Neural progenitor cell (in vitro differentiated cells): Measurements from ENCODE around the gene SLC19A1. TPM values are rescaled to one million over a fixed set of nuclear protein-coding genes. Genes with fewer than 3 reads are reported as not detected.

Experiments used
- DNase-seq: peaks from one replicate; pipeline ENCODE4 v3.0.0-alpha.2; 2016; ENCODE audit warnings: low spot score
- H2AFZ ChIP-seq: fragments of 200-600 bp; sonication (generic); replicated peaks from 2 replicates; pipeline ENCODE4 v1.6.1; 2016; ENCODE audit warnings: antibody characterized with exemption
- H3F3A ChIP-seq: fragments of 200-600 bp; sonication (generic); 2 replicates; pipeline ENCODE4 v1.6.1; 2016; ENCODE audit warnings: antibody characterized with exemption, low read depth
- H3K27ac ChIP-seq: fragments of 200-600 bp; sonication (generic); 2 replicates; pipeline ENCODE4 v1.5.1; 2016; ENCODE audit warnings: mild to moderate bottlenecking
- H3K27me3 ChIP-seq: fragments of 200-600 bp; sonication (generic); 2 replicates; pipeline ENCODE4 v1.6.1; 2016; ENCODE audit warnings: mild to moderate bottlenecking, moderate library complexity
- H3K36me3 ChIP-seq: fragments of 200-600 bp; sonication (generic); 2 replicates; pipeline ENCODE4 v1.5.1; 2016
- H3K4me1 ChIP-seq: fragments of 200-600 bp; sonication (generic); 2 replicates; pipeline ENCODE4 v1.6.1; 2016; ENCODE audit warnings: mixed run types
- H3K4me2 ChIP-seq: fragments of 200-600 bp; sonication (generic); 2 replicates; pipeline ENCODE4 v1.6.1; 2016
- H3K4me3 ChIP-seq: fragments of 200-600 bp; sonication (generic); 2 replicates; pipeline ENCODE4 v1.5.1; 2016
- H3K79me2 ChIP-seq: fragments of 200-600 bp; sonication (generic); 2 replicates; pipeline ENCODE4 v1.6.1; 2016; ENCODE audit warnings: low read depth
- H3K9ac ChIP-seq: fragments of 200-600 bp; sonication (generic); 2 replicates; pipeline ENCODE4 v1.6.1; 2016
- H3K9me3 ChIP-seq: fragments of 200-600 bp; sonication (generic); 2 replicates; pipeline ENCODE4 v1.5.1; 2016; ENCODE audit warnings: low read depth
- H4K20me1 ChIP-seq: fragments of 200-600 bp; sonication (generic); 2 replicates; pipeline ENCODE4 v1.6.1; 2016; ENCODE audit warnings: low read depth
- H3K27ac Mint-ChIP-seq: 3 replicates; pipeline ENCODE4 v1.8.0; 2021; ENCODE audit warnings: mixed read lengths
- H3K27me3 Mint-ChIP-seq: 2 replicates; pipeline ENCODE4 v1.8.0; 2022; ENCODE audit warnings: low read depth, mild to moderate bottlenecking, inconsistent platforms, moderate library complexity, mixed read lengths; ENCODE audit not compliant: insufficient read depth
- H3K36me3 Mint-ChIP-seq: 3 replicates; pipeline ENCODE4 v1.8.0; 2021; ENCODE audit warnings: mixed read lengths
- H3K4me1 Mint-ChIP-seq: 3 replicates; pipeline ENCODE4 v1.8.0; 2021; ENCODE audit warnings: mixed read lengths
- H3K4me3 Mint-ChIP-seq: 3 replicates; pipeline ENCODE4 v1.8.0; 2021; ENCODE audit warnings: mild to moderate bottlenecking, moderate library complexity, mixed read lengths
- H3K9me3 Mint-ChIP-seq: 3 replicates; pipeline ENCODE4 v1.8.0; 2020; ENCODE audit warnings: mixed read lengths
- CTCF ChIP-seq: fragments of 200-600 bp; sonication (generic); IDR thresholded peaks from 2 replicates; pipeline ENCODE4 v1.5.1; 2017; ENCODE audit warnings: antibody characterized with exemption, mild to moderate bottlenecking
- EZH2 ChIP-seq: fragments of 200-600 bp; sonication (generic); IDR thresholded peaks from 2 replicates; pipeline ENCODE4 v1.6.1; 2017; ENCODE audit warnings: antibody characterized with exemption, mild to moderate bottlenecking, moderate library complexity
- EZH2phosphoT487 ChIP-seq: fragments of 200-600 bp; sonication (generic); IDR thresholded peaks from 2 replicates; pipeline ENCODE4 v1.6.1; 2017; ENCODE audit warnings: antibody characterized with exemption
- total RNA-seq: library from RNA; depleted of rRNA; stranded (reverse); fragments of >200 nt; gene quantifications from 2 replicates; pipeline ENCODE4 v1.2.3, GENCODE V29; 2015; ENCODE audit warnings: low replicate concordance

Gene SLC19A1
- total RNA-seq, 1 donor from 2014 or later: 7.7 TPM

- H3K27ac ChIP-seq: no peak overlapping the region
- no peaks in the 10 kb centered on the region for H3F3A ChIP-seq
- Mint-ChIP-seq H3K4me3 (no peak overlapping the region), H3K27ac (no peak overlapping the region), H3K27me3 (peaks cover 2% of the 10 kb centered on the region), H3K9me3 (no peaks in the 10 kb centered on the region), H3K36me3 (peaks cover 6% of the 10 kb centered on the region), H3K4me1 (no peaks in the 10 kb centered on the region)
- no peaks in the 10 kb centered on the region for H3K9me3 ChIP-seq
- H3K9ac ChIP-seq: no peak overlapping the region
- TF ChIP-seq EZH2 (no peak), EZH2phosphoT487 (no peak), CTCF (no peak)
- H3K36me3 ChIP-seq: no peaks in the 10 kb centered on the region
- H3K4me2 ChIP-seq: no peak overlapping the region
- no peak overlapping the region for H3K4me3 ChIP-seq
- H4K20me1 ChIP-seq: peaks cover 1% of the 10 kb centered on the region
- no peaks in the 10 kb centered on the region for H3K27me3 ChIP-seq
- H2AFZ ChIP-seq: no peak overlapping the region
- DNase-seq: no peak
- peaks cover 3% of the 10 kb centered on the region for H3K4me1 ChIP-seq
- H3K79me2 ChIP-seq: no peaks in the 10 kb centered on the region
Measured at GRCh38 chr21:45494135-45494850, 47.9 kb downstream of the SLC19A1 start.

- Histone ChIP-seq H3F3A (peaks cover under 1% of the 10 kb centered on the region), H3K9me3 (no peaks in the 10 kb centered on the region), H2AFZ (no peak overlapping the region), H3K27me3 (no peaks in the 10 kb centered on the region), H3K9ac (no peak overlapping the region), H3K36me3 (no peaks in the 10 kb centered on the region), H3K4me1 (peaks cover 11% of the 10 kb centered on the region), H3K27ac (no peak overlapping the region), H3K4me3 (no peak overlapping the region), H4K20me1 (peaks cover 9% of the 10 kb centered on the region), H3K79me2 (no peaks in the 10 kb centered on the region), H3K4me2 (no peak overlapping the region)
- no peak overlapping the region for H3K4me3 Mint-ChIP-seq
- H3K9me3 Mint-ChIP-seq: no peaks in the 10 kb centered on the region
- TF ChIP-seq EZH2phosphoT487 (no peak), CTCF (no peak), EZH2 (no peak)
- no peak for DNase-seq
- no peaks in the 10 kb centered on the region for H3K36me3 Mint-ChIP-seq
- H3K4me1 Mint-ChIP-seq: peaks cover 4% of the 10 kb centered on the region
- H3K27me3 Mint-ChIP-seq: no peaks in the 10 kb centered on the region
- no peak overlapping the region for H3K27ac Mint-ChIP-seq
Measured at GRCh38 chr21:45493401-45494001, 48.7 kb downstream of the SLC19A1 start.

- H3K4me3 ChIP-seq: no peak overlapping the region
- H3K9ac ChIP-seq: no peak overlapping the region
- H3K27ac Mint-ChIP-seq: no peak overlapping the region
- H3K4me1 Mint-ChIP-seq: peaks cover 11% of the 10 kb centered on the region
- H3K4me1 ChIP-seq: peaks cover 18% of the 10 kb centered on the region
- no peaks in the 10 kb centered on the region for H3K27me3 Mint-ChIP-seq
- H3K79me2 ChIP-seq: no peaks in the 10 kb centered on the region
- no peaks in the 10 kb centered on the region for H3K36me3 ChIP-seq
- no peaks in the 10 kb centered on the region for H3K9me3 Mint-ChIP-seq
- no peak for DNase-seq
- no peaks in the 10 kb centered on the region for H3K36me3 Mint-ChIP-seq
- H3K27me3 ChIP-seq: no peaks in the 10 kb centered on the region
- H3K27ac ChIP-seq: no peak overlapping the region
- peaks cover 17% of the 10 kb centered on the region for H4K20me1 ChIP-seq
- no peak overlapping the region for H3K4me2 ChIP-seq
- no peak overlapping the region for H3K4me3 Mint-ChIP-seq
- peaks cover 7% of the 10 kb centered on the region for H3F3A ChIP-seq
- H2AFZ ChIP-seq: no peak overlapping the region
- TF ChIP-seq CTCF: no peak
- no peak for TF ChIP-seq EZH2phosphoT487
- no peak for TF ChIP-seq EZH2
- H3K9me3 ChIP-seq: no peaks in the 10 kb centered on the region
Measured at GRCh38 chr21:45492765-45493164, 49.5 kb downstream of the SLC19A1 start.
